22Rv1 (cell line): Measurements from ENCODE around the gene VWF.

Experiments
- H3K27ac ChIP-seq: fragments of 450-650 bp; 2 replicates; pipeline ENCODE4 v1.5.1; 2017
- CTCF ChIP-seq: fragments of 450-650 bp; IDR thresholded peaks from 2 replicates; pipeline ENCODE4 v1.5.1; 2017; ENCODE audit warnings: mild to moderate bottlenecking
- ZFX ChIP-seq: fragments of 450-650 bp; IDR thresholded peaks from 2 replicates; pipeline ENCODE4 v1.6.1; 2017; ENCODE audit warnings: antibody characterized with exemption, borderline replicate concordance

Gene VWF

GRCh38 chr12:5923751-5924150 is 200.7 kb downstream of the VWF start:
- H3K27ac ChIP-seq: no peak overlapping the region
- TF ChIP-seq ZFX: no peak
- TF ChIP-seq CTCF: no peak

GRCh38 chr12:5923043-5923605 is 201.3 kb downstream of the VWF start:
- no peak for TF ChIP-seq ZFX
- TF ChIP-seq CTCF: no peak
- no peak overlapping the region for H3K27ac ChIP-seq

DNA sequence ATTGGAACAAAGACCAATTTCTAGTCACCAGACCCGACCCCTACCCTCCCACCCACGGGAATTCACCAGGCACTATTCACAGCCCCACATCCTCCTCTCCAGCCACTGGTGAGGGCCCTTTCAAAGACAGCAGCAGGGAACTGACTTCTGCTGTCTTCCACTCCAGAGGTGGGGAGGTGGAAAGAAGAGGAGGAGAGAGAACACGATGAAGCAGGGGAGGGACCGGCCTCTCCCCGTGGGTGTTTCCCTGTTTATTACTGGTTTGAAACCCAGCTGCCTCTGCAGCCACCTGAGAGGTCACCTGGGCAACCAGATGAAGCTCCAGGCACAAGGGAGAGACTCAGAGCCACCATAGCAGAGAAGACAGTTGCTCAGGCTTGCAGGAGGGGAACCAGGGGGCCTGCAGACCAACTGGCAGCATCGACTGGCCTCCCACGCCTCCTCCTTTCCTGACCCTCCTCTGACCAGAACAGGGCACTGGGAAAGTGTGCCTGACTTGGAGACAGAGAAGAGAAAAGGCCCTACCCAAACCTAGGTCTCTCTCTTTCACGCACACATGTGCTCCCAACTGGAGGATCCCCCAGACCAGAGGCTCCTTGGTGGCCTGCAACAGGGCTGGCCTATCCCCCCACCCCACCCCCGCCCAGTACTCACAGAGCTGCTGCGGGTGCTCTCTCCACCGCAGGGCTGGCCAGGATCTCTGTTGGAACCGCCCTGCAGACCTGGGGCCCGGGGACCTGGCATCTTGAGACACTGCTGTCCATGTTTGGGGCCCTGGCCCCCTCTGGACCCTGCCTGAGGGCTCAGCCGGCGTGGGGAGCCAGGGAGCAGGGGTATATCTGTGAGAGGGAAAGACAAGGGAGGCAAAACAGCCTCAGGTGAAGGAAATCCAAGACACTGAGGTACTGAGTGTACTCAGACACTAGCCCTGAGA is 202.2 kb downstream of the VWF start:
- TF ChIP-seq ZFX: no peak
- H3K27ac ChIP-seq: no peak overlapping the region

DNA sequence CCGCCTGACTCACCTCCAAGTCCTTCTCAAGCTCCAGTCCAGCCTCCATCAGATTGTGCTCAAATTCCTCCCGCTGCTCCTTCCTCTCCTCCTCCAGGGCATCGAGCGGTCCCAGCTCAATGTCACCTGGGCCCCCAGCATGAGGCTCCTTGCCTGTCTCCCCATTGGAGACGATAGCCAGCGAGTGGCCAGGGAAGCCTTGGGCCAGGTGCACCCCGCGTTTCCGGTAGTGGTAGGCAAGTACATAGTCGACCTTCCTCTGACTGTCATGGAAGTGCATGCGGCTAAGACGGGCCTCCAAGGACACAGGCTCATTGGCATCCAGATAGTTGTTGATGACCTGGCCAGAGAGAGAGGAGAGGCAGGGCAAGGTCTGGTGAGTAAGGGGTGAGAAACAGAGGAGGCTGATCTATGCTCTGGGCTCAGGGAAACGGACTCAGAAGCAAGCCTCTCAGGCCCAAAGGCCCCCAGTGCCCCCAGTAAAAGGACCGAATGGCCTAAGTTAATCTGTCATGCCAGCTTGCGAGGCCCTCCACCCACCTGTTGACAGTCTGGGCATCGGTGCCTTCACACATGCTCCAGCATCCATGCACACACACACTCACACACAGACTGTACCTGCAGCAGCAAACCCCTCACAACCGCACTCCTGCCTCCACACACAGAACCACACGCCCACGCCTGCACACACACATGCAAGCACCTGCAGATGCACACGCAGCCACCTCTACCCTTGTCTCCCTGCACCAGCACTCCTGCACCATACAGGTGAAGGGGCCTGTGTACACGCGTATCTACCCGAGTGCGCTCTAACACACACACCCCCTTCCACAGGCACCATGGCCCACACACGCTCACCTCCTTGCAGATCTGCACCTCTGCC is 203.2 kb downstream of the VWF start:
- no peak overlapping the region for H3K27ac ChIP-seq
- TF ChIP-seq CTCF (no peak), ZFX (no peak)

- H3K27ac ChIP-seq: no peak overlapping the region
- TF ChIP-seq CTCF: no peak
- TF ChIP-seq ZFX: no peak
Observed at GRCh38 chr12:5916785-5917290, 207.6 kb downstream of the VWF start.

DNA sequence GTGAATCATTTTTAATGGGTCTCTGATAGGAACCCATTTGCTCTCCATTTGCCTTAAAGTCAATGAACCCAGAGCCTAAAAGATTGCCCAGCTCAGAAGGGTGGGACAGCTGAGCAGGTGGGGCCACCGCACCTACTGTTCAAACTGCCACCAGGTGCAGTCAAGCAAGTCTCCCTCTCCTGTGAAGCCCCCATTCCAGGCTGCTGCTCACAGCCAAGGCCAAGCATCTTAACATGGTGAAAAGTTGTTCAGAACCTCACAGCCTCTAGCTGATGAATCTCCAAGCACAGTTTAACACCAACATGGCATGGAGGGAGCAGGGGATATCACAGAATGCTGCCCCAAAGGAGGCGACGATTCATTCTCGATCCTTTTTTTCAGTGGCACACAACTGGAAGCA is 209.0 kb downstream of the VWF start:
- H3K27ac ChIP-seq: no peak overlapping the region
- TF ChIP-seq CTCF (no peak), ZFX (no peak)

DNA sequence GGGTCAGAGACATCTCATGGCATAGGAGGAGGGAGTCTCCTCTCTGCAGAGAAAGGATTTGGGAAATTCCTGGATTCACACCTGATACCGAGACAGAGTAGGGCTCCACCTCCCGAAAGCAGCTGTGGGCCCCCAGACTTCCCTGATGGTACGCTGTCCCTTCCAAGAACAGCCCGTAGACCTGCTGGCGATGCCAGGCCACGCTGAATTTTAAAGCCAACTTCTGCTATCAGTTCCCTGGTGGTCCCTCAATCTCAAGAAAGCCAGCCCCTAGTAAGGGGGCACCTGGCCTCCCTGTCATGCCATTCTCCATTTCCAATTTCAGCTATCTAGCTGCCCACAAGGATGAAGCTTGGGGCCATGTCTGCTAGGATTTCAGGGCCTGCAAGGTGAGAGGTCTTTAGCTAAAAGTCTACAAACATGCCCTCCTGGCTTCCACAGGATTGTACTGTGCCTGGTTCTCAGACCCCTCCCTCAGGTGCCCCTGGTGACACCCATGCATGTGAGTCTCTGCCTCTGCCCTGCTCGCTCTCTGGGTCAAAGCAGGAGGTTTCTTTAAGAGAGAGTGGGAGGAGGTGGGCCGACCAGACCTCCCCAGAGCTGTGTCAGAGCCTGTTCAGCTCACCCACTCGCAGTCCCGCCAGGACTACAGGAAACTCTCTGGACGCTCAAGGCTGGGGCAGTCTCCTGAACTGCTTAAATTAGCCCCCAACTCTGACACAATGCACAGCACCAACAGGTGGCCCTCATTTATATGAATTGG is 209.9 kb downstream of the VWF start:
- no peak for TF ChIP-seq ZFX
- TF ChIP-seq CTCF: no peak
- no peak overlapping the region for H3K27ac ChIP-seq
